Naive thymus-derived CD8-positive, alpha-beta T cell (primary cell): ENCODE data around the gene NSRP1. TPM values are rescaled to one million over a fixed set of nuclear protein-coding genes. Genes with fewer than 3 reads are reported as not detected.
"Not testable (repeated sequence)": the region's sequence is repeated elsewhere in the genome, so short reads cannot be mapped to it uniquely, and the experiment has no call there.

Experiments used
- ATAC-seq, 2 donors: fragments of 150-1000 bp; cut with Tn5 transposase in 1 of 2; sonication (Bioruptor Pico), chemical (Tn5 transposase) in 1 of 2; 1 replicate in 1 of 2; 2 replicates in 1 of 2; pipeline ENCODE4 v1.10.0; 2021; ENCODE audit warnings: mild to moderate bottlenecking in 2 of 2, moderate library complexity in 2 of 2
- POLR2A ChIA-PET: fragments of 350-600 bp; sonication (Branson Sonifier 250); formaldehyde crosslinking; loops from one replicate; lab custom pipeline; 2021; ENCODE audit warnings: antibody characterized with exemption; lab: Charles Lee
- DNase-seq, 10 donors: peaks; one replicate each; pipeline versions ENCODE4 v3.0.0 to v3.0.0-alpha.2; 2020 to 2022
- H3K27ac Mint-ChIP-seq, 10 donors: one replicate each; pipeline ENCODE4 v1.8.0; 2020 to 2022; ENCODE audit warnings: mild to moderate bottlenecking in 10 of 10, mixed read lengths in 10 of 10, moderate library complexity in 4 of 10, inconsistent platforms in 1 of 10
- H3K27me3 Mint-ChIP-seq, 5 donors: one replicate each; pipeline ENCODE4 v1.8.0; 2021 to 2022; ENCODE audit warnings: mixed read lengths in 5 of 5
- H3K36me3 Mint-ChIP-seq, 3 donors: one replicate each; pipeline ENCODE4 v1.8.0; 2020 to 2022; ENCODE audit warnings: mixed read lengths in 3 of 3, mild to moderate bottlenecking in 2 of 3, inconsistent platforms in 1 of 3
- H3K4me1 Mint-ChIP-seq, 4 donors: one replicate each; pipeline ENCODE4 v1.8.0; 2021 to 2022; ENCODE audit warnings: mixed read lengths in 4 of 4
- H3K4me3 Mint-ChIP-seq, 10 donors: one replicate each; pipeline ENCODE4 v1.8.0; 2020 to 2022; ENCODE audit warnings: mild to moderate bottlenecking in 10 of 10, mixed read lengths in 10 of 10, moderate library complexity in 6 of 10, inconsistent platforms in 1 of 10
- H3K9me3 Mint-ChIP-seq, 9 donors: one replicate each; pipeline ENCODE4 v1.8.0; 2020 to 2022; ENCODE audit warnings: mixed read lengths in 9 of 9, mild to moderate bottlenecking in 3 of 9, inconsistent platforms in 1 of 9, moderate library complexity in 1 of 9
- polyA plus RNA-seq, 3 donors: library from polyadenylated mRNA; unstranded; fragments of 300-500 nt; fragmentation: Illumina TruSeq; gene quantifications; one replicate each; pipeline ENCODE4 v1.2.3, GENCODE V29; 2021
- total RNA-seq, 8 experiments: library from RNA in 2 of 8; stranded (reverse) in 2 of 8; gene quantifications; one replicate each; pipeline ENCODE4 v1.2.3 and lab custom pipeline; 2021 to 2026

Gene NSRP1
- total and polyA plus RNA-seq, 5 experiments from 2014 or later = 15.1 to 40.6 (median 34.0) TPM

DNA sequence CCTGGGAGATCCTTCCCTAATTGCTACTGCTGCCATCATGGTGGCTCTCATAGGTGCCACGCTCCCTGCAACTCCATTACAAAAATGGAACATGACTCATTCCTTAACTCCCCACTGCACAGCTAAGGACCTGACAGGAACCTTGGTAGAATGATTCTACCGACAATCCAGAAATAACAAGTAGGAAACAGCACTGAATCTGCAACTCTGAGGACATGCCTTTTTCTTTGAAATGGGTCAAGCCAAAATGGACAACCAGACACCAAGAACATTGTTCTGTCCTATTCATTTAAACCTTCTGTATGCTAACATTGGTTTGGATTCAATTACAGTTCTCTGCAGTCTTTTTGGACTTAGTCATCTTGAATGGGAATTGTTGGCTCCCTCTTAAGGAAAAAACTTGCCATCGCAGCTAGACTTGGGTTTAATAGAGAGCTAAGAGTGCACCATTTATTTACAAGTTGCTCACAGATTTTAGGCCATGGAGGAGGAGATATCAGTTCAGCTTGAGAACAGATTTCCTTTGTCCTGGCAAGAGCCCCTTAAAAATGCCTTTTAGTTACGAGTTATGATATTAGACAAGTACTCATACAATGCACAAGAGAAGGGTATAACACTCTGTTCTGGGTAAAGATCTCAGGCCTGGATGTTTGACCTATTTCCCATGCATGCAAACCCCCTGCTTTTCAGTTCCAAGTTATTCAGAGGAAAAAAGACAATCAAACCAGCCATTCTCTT, 20.9 kb upstream of the NSRP1 start:
- H3K27ac Mint-ChIP-seq = peak overlapping the region in 1 of 10 donors; percentile 54
- POLR2A ChIA-PET = interaction anchor here (0.6 kb wide), 1 partner anchor 288 kb away, joined by 7 read pairs; no protein-coding TSS in a partner anchor
- H3K9me3 Mint-ChIP-seq = no peaks in the 10 kb centered on the region
- H3K27me3 Mint-ChIP-seq = peaks cover 14 to 33% (median 20%) of the 10 kb centered on the region in 5 donors
- DNase-seq = peak in 2 of 10 donors; percentile 6 to 12
- ATAC-seq = no peak
- H3K4me3 Mint-ChIP-seq = no peak overlapping the region
- peaks cover 4 to 8% (median 5%) of the 10 kb centered on the region in 4 donors for H3K4me1 Mint-ChIP-seq
- H3K36me3 Mint-ChIP-seq = no peaks in the 10 kb centered on the region

DNA sequence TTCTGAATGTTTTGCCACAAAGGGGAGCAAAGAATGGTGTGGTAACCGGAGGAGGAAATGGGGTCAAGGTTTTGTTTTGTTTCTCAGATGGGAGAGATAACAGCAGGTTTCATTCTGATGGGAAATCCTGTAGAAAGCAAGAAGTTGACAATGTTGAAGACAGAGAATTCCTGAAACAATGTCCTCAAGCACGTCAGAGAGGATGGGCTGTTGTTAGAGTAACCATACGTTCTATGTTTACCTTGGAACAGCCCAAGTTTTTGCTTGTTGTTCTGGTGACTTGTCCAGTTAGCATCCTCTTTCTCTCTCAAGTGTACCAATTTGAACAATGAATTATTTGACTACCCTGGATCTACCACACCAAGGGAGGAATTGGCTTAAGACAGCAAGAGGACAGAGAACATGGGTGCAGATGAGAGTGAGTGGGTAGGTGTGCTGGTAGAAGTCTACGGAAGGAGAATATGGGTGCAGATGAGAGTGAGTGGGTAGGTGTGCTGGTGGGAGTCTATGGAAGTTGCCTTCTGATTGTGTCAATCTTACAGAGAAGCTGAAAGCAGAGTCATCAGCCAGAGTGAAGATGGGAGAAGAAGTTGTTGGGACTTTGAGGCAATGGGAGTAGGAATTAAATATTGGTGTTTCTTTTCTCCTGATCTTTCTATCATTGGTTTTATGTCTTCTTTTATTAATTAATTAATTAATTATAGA, 14.8 kb upstream of the NSRP1 start:
- Mint-ChIP-seq H3K27ac (no peak overlapping the region), H3K27me3 (peaks cover 3 to 12% (median 9%) of the 10 kb centered on the region in 5 donors), H3K4me1 (peaks cover 4 to 6% (median 6%) of the 10 kb centered on the region in 4 donors), H3K9me3 (no peaks in the 10 kb centered on the region), H3K4me3 (no peak overlapping the region), H3K36me3 (no peaks in the 10 kb centered on the region)
- no peak for DNase-seq
- POLR2A ChIA-PET = no interaction called here
- no peak for ATAC-seq

DNA sequence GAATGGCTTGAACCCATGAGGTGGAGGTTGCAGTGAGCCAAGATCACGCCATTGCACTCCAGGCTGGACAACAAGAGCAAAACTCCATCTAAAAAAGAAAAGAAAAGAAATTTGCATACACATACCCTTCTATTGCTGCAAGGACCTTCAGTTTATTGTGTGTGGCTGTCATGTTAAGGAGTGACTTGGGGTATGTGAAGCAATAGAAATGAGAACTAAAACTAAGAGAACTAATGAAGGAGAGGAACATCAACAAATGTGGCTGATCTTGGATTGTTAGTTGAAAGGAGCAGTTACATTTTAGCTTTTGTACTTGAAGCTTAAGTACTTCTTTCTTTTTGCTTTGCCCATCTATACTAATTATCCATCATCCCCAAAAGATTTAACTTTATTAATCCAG, 12.7 kb upstream of the NSRP1 start:
- POLR2A ChIA-PET = interaction anchor here (1.2 to 1.9 kb wide), 3 partner anchors 9 to 13 kb away, joined by 4 to 5 read pairs (median 5); no protein-coding TSS in a partner anchor
- Mint-ChIP-seq H3K4me3 (peak overlapping the region in 1 of 10 donors; percentile 12), H3K9me3 (no peaks in the 10 kb centered on the region), H3K27ac (no peak overlapping the region), H3K27me3 (peaks cover 2 to 7% (median 4%) of the 10 kb centered on the region in 5 donors), H3K4me1 (peaks cover 4 to 6% (median 6%) of the 10 kb centered on the region in 4 donors), H3K36me3 (no peaks in the 10 kb centered on the region)
- no peak for ATAC-seq
- DNase-seq = no peak

DNA sequence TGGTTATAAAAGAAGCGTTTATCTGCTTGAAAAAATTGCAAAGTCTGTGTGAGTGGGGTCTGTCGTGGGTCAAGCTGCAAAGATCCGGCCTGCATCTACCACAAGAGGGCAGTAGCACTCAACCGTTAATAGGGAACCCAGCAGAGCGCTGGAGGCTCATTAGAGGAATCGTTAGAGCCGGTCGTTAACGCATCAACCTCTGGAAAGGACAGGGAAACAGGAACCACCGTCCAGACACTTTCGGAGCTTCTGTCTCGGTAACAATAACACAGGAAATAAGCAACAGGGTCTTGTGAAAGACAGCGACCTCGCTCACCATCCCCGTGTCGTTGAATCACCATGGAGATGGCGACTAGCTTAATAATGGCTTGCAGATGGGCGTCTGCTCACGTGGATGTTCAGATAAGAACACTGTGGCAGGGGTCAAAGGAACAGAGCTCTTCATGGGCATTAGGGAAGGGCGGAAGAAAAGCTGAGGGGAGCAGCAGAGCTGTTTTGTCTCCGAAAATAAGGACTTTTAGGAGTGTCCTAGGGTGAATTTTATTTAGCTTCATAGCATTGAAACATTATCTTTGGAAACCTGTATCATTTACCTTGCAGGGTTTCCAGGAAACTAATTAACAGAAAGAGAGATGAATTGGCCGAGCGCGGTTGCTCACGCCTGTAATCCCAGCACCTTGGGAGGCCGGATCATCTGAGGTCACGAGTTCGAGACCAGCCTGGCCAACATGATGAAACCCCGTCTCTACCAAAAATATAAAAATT, 11.9 kb upstream of the NSRP1 start:
- ATAC-seq (peak; percentile 95 to 99), DNase-seq (peak; percentile 25 to 84 (median 62))
- Mint-ChIP-seq H3K27ac (peak overlapping the region in 5 of 10 donors; percentile 2 to 78 (median 23)), H3K4me1 (peaks cover 4 to 6% (median 6%) of the 10 kb centered on the region in 4 donors), H3K9me3 (no peaks in the 10 kb centered on the region), H3K4me3 (peak overlapping the region; percentile 80 to 91 (median 86)), H3K36me3 (no peaks in the 10 kb centered on the region), H3K27me3 (peaks cover 0 to 7% (median 5%) of the 10 kb centered on the region in 5 donors)
- POLR2A ChIA-PET = interaction anchor here (0.5 to 1.9 kb wide), 7 partner anchors 8 to 820 kb away, joined by 3 to 5 read pairs (median 3); no protein-coding TSS in a partner anchor

DNA sequence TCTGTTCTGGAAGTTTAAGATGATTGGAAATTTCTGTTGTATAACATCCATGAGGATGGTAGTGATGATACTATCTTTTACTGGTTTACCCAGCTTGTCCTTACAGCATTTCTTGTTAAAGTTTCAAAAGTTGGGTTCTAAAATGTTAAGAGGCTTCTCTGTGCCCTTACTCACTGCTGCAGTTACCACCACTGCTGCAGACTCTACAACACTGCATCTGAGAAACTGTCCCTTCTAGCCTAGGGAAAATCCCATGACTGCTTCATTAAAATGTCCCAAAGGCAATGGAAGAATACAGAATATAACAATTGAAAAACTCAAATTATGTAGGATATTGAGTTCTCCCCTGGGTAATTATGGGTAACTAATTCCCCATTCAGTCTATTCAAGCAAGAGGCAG, 3.8 kb upstream of the NSRP1 start:
- POLR2A ChIA-PET = interaction anchor here (1.5 kb wide), 1 partner anchor 8 kb away, joined by 5 read pairs; no protein-coding TSS in a partner anchor
- no peak overlapping the region for H3K4me3 Mint-ChIP-seq
- H3K36me3 Mint-ChIP-seq = peaks cover 0 to 4% (median 0%) of the 10 kb centered on the region in 3 donors

DNA sequence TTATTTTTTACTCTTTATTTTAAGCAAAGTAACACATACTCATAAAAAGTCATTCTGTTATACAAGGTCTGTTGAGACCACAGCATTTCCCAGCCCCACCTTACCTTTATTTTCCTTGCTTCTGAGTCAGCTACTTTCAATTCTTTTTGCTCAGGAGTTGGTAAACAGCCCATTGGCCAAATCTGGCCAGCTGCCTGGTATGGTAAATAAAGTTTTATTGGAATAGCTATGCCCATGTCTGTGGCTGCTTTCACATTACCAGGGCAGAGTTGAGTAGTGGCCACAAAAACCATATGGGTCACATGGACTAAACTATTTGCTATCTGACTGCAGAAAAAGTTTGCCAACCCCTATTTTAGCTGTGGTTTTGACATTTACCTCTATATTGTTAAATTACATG, 3.4 kb upstream of the NSRP1 start:
- H3K9me3 Mint-ChIP-seq = no peaks in the 10 kb centered on the region
- peaks cover 0 to 4% (median 2%) of the 10 kb centered on the region in 3 donors for H3K36me3 Mint-ChIP-seq
- peaks cover 6 to 22% (median 13%) of the 10 kb centered on the region in 4 donors for H3K4me1 Mint-ChIP-seq
- peaks cover 0 to 3% (median 0%) of the 10 kb centered on the region in 5 donors for H3K27me3 Mint-ChIP-seq
- POLR2A ChIA-PET = interaction anchor here (1.5 kb wide), 1 partner anchor 9 kb away, joined by 5 read pairs; no protein-coding TSS in a partner anchor
- H3K4me3 Mint-ChIP-seq = no peak overlapping the region
- no peak for DNase-seq
- ATAC-seq = no peak
- no peak overlapping the region for H3K27ac Mint-ChIP-seq

More for the DNA sequence above, 3.8 kb upstream of the NSRP1 start:
- peaks cover 4 to 18% (median 10%) of the 10 kb centered on the region in 4 donors for H3K4me1 Mint-ChIP-seq
- ATAC-seq = no peak
- H3K9me3 Mint-ChIP-seq = no peaks in the 10 kb centered on the region
- peaks cover 0 to 3% (median 0%) of the 10 kb centered on the region in 5 donors for H3K27me3 Mint-ChIP-seq
- DNase-seq = no peak
- H3K27ac Mint-ChIP-seq = no peak overlapping the region

DNA sequence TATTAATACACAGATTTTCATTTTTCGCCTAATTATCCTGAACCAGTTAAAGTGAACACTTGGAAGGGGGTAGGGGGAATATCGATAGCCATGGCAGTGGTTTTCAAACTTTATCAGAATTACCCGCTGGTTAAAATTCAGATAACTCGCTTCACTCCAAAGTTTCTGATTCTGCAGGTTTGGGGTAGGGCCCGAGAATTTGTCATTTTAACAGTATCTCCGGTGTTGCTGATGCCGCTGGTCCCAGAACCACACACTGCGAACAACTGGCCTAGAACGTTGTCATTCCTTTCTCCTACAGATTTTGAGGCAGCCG, 313 bp upstream of the NSRP1 start:
- Mint-ChIP-seq H3K36me3 (peaks cover 0 to 27% (median 4%) of the 10 kb centered on the region in 3 donors), H3K4me1 (peaks cover 17 to 48% (median 36%) of the 10 kb centered on the region in 4 donors), H3K27ac (peak overlapping the region; percentile 98 to 100 (median 99)), H3K4me3 (peak overlapping the region; percentile 94 to 100 (median 98)), H3K9me3 (no peaks in the 10 kb centered on the region), H3K27me3 (no peaks in the 10 kb centered on the region)
- POLR2A ChIA-PET = interaction anchor here (1.1 kb wide), 1 partner anchor 222 kb away, joined by 4 read pairs; no protein-coding TSS in a partner anchor
- DNase-seq = no peak
- peak; percentile 37 to 49 for ATAC-seq

DNA sequence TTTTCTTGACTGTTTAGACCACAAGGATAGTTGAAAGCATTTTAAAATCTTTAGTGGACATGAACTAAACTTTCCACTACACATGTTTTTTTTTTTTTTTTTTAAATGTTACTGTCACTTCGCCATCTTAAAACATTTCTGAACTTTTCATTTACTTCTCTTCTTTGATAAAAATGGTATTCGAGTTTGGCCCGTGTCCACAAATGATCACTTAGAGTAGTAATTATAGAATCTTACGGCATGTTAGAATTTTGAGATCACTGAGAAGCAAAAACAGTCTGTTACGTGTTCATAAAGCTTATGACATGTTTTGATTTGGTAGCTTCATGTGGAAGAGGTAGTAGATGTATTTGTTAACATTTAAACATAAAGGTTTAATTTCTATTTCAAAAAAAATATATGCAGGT, 1.1 kb downstream of the NSRP1 start:
- POLR2A ChIA-PET = interaction anchor here (0.7 to 1.8 kb wide), 4 partner anchors 13 to 221 kb away, joined by 3 to 5 read pairs (median 4); no protein-coding TSS in a partner anchor
- Mint-ChIP-seq H3K27me3 (no peaks in the 10 kb centered on the region), H3K4me3 (peak overlapping the region; percentile 94 to 100 (median 98)), H3K9me3 (no peaks in the 10 kb centered on the region), H3K4me1 (peaks cover 18 to 58% (median 44%) of the 10 kb centered on the region in 4 donors), H3K27ac (peak overlapping the region; percentile 98 to 100 (median 99)), H3K36me3 (peaks cover 0 to 37% (median 4%) of the 10 kb centered on the region in 3 donors)
- ATAC-seq = no peak
- DNase-seq = no peak

DNA sequence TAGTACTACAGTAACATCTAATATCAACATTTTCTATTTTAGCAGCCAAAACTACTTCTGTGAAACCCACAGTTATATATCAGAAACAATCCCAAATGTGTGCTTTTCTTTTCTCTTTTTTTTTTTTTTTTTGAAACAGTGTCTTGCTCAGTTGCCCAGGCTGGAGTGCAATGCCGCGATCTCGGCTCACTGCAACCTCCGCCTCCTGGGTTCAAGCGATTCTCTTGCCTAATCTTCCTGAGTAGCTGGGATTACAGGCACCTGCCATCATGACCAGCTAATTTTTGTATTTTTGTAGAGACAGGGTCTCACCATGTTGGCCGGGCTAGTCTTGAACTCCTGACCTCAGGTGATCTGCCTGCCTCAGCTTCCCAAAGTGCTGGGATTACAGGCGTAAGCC, 2.0 kb downstream of the NSRP1 start:
- ATAC-seq, H3K9me3 Mint-ChIP-seq, H3K27me3 Mint-ChIP-seq, DNase-seq: not testable (repeated sequence)
- Mint-ChIP-seq H3K4me1 (peaks cover 18 to 62% (median 47%) of the 10 kb centered on the region in 4 donors), H3K27ac (peak overlapping the region in 9 of 10 donors; percentile 44 to 99 (median 67)), H3K4me3 (peak overlapping the region; percentile 2 to 100 (median 94)), H3K36me3 (peaks cover 0 to 44% (median 4%) of the 10 kb centered on the region in 3 donors)
- POLR2A ChIA-PET = interaction anchor here (0.7 to 1.8 kb wide), 3 partner anchors 21 to 693 kb away, joined by 3 to 5 read pairs (median 4); no protein-coding TSS in a partner anchor

DNA sequence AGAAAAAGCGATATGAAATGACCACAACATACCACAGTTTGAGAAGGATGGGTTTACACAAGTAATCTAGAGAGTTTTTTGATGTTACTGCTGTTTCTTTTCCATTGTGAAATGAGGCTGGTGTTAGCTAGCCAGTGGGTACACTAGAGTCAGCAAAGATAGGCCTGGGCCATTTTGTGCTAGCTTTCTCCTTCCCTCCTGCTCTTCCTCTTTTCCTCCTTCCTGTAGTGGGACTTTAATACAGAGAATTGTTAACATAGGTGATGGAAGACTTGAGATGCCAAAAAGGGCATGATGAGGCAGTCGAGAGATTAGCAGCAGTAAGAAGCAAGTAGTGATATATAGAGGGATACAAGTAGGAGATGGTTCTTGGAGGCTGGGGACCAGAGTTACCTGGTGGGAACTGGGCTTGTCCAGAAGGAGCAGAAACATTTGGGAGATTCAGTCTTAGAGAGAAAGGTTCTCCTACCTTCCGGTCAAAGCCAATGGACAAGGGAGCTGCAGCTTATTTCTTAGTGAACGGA, 7.7 kb downstream of the NSRP1 start:
- H3K36me3 Mint-ChIP-seq = peaks cover 0 to 59% (median 0%) of the 10 kb centered on the region in 3 donors
- POLR2A ChIA-PET = no interaction called here
- no peaks in the 10 kb centered on the region for H3K27me3 Mint-ChIP-seq
- H3K4me3 Mint-ChIP-seq = no peak overlapping the region
- H3K9me3 Mint-ChIP-seq = no peaks in the 10 kb centered on the region
- H3K27ac Mint-ChIP-seq = peak overlapping the region in 6 of 10 donors; percentile 0 to 60 (median 34)
- no peak for DNase-seq
- ATAC-seq = no peak
- peaks cover 19 to 50% (median 42%) of the 10 kb centered on the region in 4 donors for H3K4me1 Mint-ChIP-seq

DNA sequence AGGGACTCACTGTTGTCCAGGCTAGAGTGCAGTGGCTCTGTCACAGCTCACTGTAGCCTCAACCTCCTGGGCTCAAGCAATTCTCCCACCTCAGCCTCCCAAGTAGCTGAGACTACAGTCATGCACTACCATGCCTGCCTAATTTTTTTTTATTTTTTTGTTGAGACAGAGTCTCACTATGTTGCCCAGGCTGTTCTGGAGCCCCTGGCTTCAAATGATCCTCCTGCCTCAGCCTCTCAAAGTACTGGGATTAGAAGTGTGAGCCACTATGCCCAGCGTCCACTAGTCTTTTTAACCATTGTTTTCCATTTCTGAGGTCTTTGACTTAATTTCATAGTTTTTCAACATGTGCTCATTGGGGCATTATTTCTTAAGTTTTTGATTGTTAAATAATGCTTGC, 13.5 kb downstream of the NSRP1 start:
- Mint-ChIP-seq H3K36me3 (peaks cover 0 to 65% (median 9%) of the 10 kb centered on the region in 3 donors), H3K4me1 (peaks cover 17 to 38% (median 19%) of the 10 kb centered on the region in 4 donors), H3K9me3 (no peaks in the 10 kb centered on the region), H3K27ac (peak overlapping the region in 1 of 10 donors; percentile 53), H3K27me3 (no peaks in the 10 kb centered on the region), H3K4me3 (no peak overlapping the region)
- ATAC-seq = no peak
- no peak for DNase-seq
- POLR2A ChIA-PET = no interaction called here
